IPS-18a (cell line): Measurements from ENCODE around the gene RIN1.

ENCODE experiments used
- H3K27ac ChIP-seq: one replicate; pipeline ENCODE4 v1.5.1; 2013; ENCODE audit warnings: low read length
- H3K27me3 ChIP-seq: one replicate; pipeline ENCODE4 v1.6.1; 2013; ENCODE audit warnings: mild to moderate bottlenecking, low read length; ENCODE audit not compliant: control insufficient read depth, insufficient read depth
- H3K36me3 ChIP-seq: one replicate; pipeline ENCODE4 v1.6.1; 2013; ENCODE audit warnings: low read depth, low read length; ENCODE audit not compliant: control insufficient read depth
- H3K4me1 ChIP-seq: one replicate; pipeline ENCODE4 v1.6.1; 2013; ENCODE audit warnings: low read depth, low read length; ENCODE audit not compliant: control insufficient read depth
- H3K4me3 ChIP-seq: one replicate; pipeline ENCODE4 v1.5.1; 2013; ENCODE audit warnings: low read length
- H3K9ac ChIP-seq: one replicate; pipeline ENCODE4 v1.6.1; 2013; ENCODE audit warnings: mild to moderate bottlenecking, low read length, moderate library complexity
- H3K9me3 ChIP-seq: one replicate; pipeline ENCODE4 v1.6.1; 2013; ENCODE audit warnings: low read depth, low read length; ENCODE audit not compliant: control insufficient read depth

The RIN1 gene

GRCh38 chr11:66293777-66294625, 42.2 kb downstream of the RIN1 start:
- H3K27me3 ChIP-seq = peaks cover 34% of the 10 kb centered on the region
- no peak overlapping the region for H3K9ac ChIP-seq
- no peak overlapping the region for H3K4me3 ChIP-seq
- H3K4me1 ChIP-seq = peaks cover 9% of the 10 kb centered on the region
- no peaks in the 10 kb centered on the region for H3K9me3 ChIP-seq
- no peak overlapping the region for H3K27ac ChIP-seq
- H3K36me3 ChIP-seq = no peaks in the 10 kb centered on the region

- Histone ChIP-seq H3K9me3 (no peaks in the 10 kb centered on the region), H3K36me3 (no peaks in the 10 kb centered on the region), H3K4me1 (peaks cover 9% of the 10 kb centered on the region), H3K27me3 (peaks cover 34% of the 10 kb centered on the region), H3K27ac (no peak overlapping the region), H3K9ac (no peak overlapping the region), H3K4me3 (no peak overlapping the region)
Measured at GRCh38 chr11:66293352-66293751, 42.9 kb downstream of the RIN1 start.

- H3K4me1 ChIP-seq = peaks cover 9% of the 10 kb centered on the region
- peaks cover 34% of the 10 kb centered on the region for H3K27me3 ChIP-seq
- peak overlapping the region; percentile 44 for H3K4me3 ChIP-seq
- no peak overlapping the region for H3K9ac ChIP-seq
- H3K27ac ChIP-seq = no peak overlapping the region
- H3K36me3 ChIP-seq = no peaks in the 10 kb centered on the region
- H3K9me3 ChIP-seq = no peaks in the 10 kb centered on the region
Measured at GRCh38 chr11:66292543-66293332, 43.5 kb downstream of the RIN1 start.

GRCh38 chr11:66291706-66292542, 44.3 kb downstream of the RIN1 start, which contains the start of gene TMEM151A:
Gene TMEM151A, plus strand, starts transcription at chr11:66291894. Its CDS starts 120 bp downstream, at chr11:66292014.
- Histone ChIP-seq H3K4me3 (peak within 1 kb of the TSS; percentile 44), H3K4me1 (peaks cover 7% of the 10 kb centered on the region), H3K36me3 (no peaks in the 10 kb centered on the region), H3K27me3 (peaks cover 34% of the 10 kb centered on the region), H3K9me3 (no peaks in the 10 kb centered on the region), H3K27ac (no peak within 1 kb of the TSS), H3K9ac (no peak within 1 kb of the TSS)

GRCh38 chr11:66291303-66291705, 44.9 kb downstream of the RIN1 start:
- peaks cover 7% of the 10 kb centered on the region for H3K4me1 ChIP-seq
- H3K36me3 ChIP-seq = no peaks in the 10 kb centered on the region
- H3K27ac ChIP-seq = no peak overlapping the region
- no peaks in the 10 kb centered on the region for H3K9me3 ChIP-seq
- no peak overlapping the region for H3K9ac ChIP-seq
- H3K27me3 ChIP-seq = peaks cover 34% of the 10 kb centered on the region
- peak overlapping the region; percentile 24 for H3K4me3 ChIP-seq

GRCh38 chr11:66290330-66290621, 46.0 kb downstream of the RIN1 start:
- Histone ChIP-seq H3K27ac (no peak overlapping the region), H3K36me3 (no peaks in the 10 kb centered on the region), H3K27me3 (peaks cover 34% of the 10 kb centered on the region), H3K9ac (no peak overlapping the region), H3K4me3 (no peak overlapping the region), H3K9me3 (no peaks in the 10 kb centered on the region), H3K4me1 (peaks cover 7% of the 10 kb centered on the region)

GRCh38 chr11:66289548-66290329, 46.5 kb downstream of the RIN1 start:
- peaks cover 34% of the 10 kb centered on the region for H3K27me3 ChIP-seq
- no peak overlapping the region for H3K27ac ChIP-seq
- H3K9ac ChIP-seq = no peak overlapping the region

GRCh38 chr11:66288671-66289547, 47.3 kb downstream of the RIN1 start, which contains the start of gene YIF1A:
Gene YIF1A, minus strand, starts transcription at chr11:66289143. Its CDS starts 158 bp downstream, at chr11:66288985.
- Histone ChIP-seq H3K9ac (peak within 1 kb of the TSS; percentile 86), H3K36me3 (no peaks in the 10 kb centered on the region), H3K9me3 (no peaks in the 10 kb centered on the region), H3K4me1 (peaks cover 7% of the 10 kb centered on the region), H3K4me3 (peak within 1 kb of the TSS; percentile 76), H3K27ac (no peak within 1 kb of the TSS), H3K27me3 (peaks cover 34% of the 10 kb centered on the region)

More at GRCh38 chr11:66289548-66290329, 46.5 kb downstream of the RIN1 start:
- Histone ChIP-seq H3K4me3 (peak overlapping the region; percentile 76), H3K9me3 (no peaks in the 10 kb centered on the region), H3K36me3 (no peaks in the 10 kb centered on the region), H3K4me1 (peaks cover 7% of the 10 kb centered on the region)

GRCh38 chr11:66287889-66288670, 48.2 kb downstream of the RIN1 start:
- Histone ChIP-seq H3K4me3 (peak overlapping the region; percentile 76), H3K9ac (peak overlapping the region; percentile 86), H3K36me3 (no peaks in the 10 kb centered on the region), H3K27ac (no peak overlapping the region), H3K9me3 (no peaks in the 10 kb centered on the region), H3K27me3 (peaks cover 30% of the 10 kb centered on the region), H3K4me1 (peaks cover 7% of the 10 kb centered on the region)
